Inflammatory macrophage treated with lipopolysaccharide for 4 hours (primary cell): Measurements from ENCODE around the gene CXCL6.

Experiments
- DNase-seq: peaks from one replicate; pipeline ENCODE4 v3.0.0-alpha.2; 2020

Gene CXCL6

GRCh38 chr4:73868206-73869129 lies 32.0 kb downstream of the CXCL6 start:
- no peak for DNase-seq

- DNase-seq, result peak; percentile 56
Observed at GRCh38 chr4:73869130-73870055, 32.9 kb downstream of the CXCL6 start, which contains the start of gene CXCL1. Gene CXCL1 (plus strand): TSS chr4:73869393. CDS start chr4:73869471, 78 bp downstream.

- DNase-seq, result peak; percentile 48
Observed at GRCh38 chr4:73870260-73870659, 33.8 kb downstream of the CXCL6 start.

- peak; percentile 54 for DNase-seq
Observed at GRCh38 chr4:73870768-73871167, 34.3 kb downstream of the CXCL6 start.

- DNase-seq, result peak; percentile 21
Observed at GRCh38 chr4:73871511-73872310, 35.2 kb downstream of the CXCL6 start.

- peak; percentile 87 for DNase-seq
Observed at GRCh38 chr4:73872316-73873108, 36.0 kb downstream of the CXCL6 start.

GRCh38 chr4:73874386-73874785 lies 37.9 kb downstream of the CXCL6 start:
- DNase-seq, result peak; percentile 67

GRCh38 chr4:73875401-73875800 lies 38.9 kb downstream of the CXCL6 start:
- no peak for DNase-seq

GRCh38 chr4:73883306-73883705 lies 46.8 kb downstream of the CXCL6 start:
- DNase-seq, result no peak

GRCh38 chr4:73885574-73886267 lies 49.2 kb downstream of the CXCL6 start:
- peak; percentile 53 for DNase-seq
